Measurements from ENCODE around the gene ZC3H12A.
A peak's percentile ranks its signal among the peaks of the same experiment; 100 is the strongest.

Gene ZC3H12A

GRCh38 chr1:37479255-37480124 lies 5.1 kb downstream of the ZC3H12A start:
- no peak for DNase-seq

- DNase-seq: no peak
Observed at GRCh38 chr1:37480125-37480466, 5.7 kb downstream of the ZC3H12A start.

- no peak for DNase-seq
Observed at GRCh38 chr1:37480581-37481288, 6.4 kb downstream of the ZC3H12A start.

- DNase-seq: no peak
Observed at GRCh38 chr1:37481289-37482003, 7.1 kb downstream of the ZC3H12A start.

GRCh38 chr1:37482004-37482785 lies 7.8 kb downstream of the ZC3H12A start:
- DNase-seq: no peak

GRCh38 chr1:37482796-37483744 lies 8.7 kb downstream of the ZC3H12A start:
- no peak for DNase-seq

GRCh38 chr1:37483785-37484184 lies 9.4 kb downstream of the ZC3H12A start:
- no peak for DNase-seq

GRCh38 chr1:37484325-37485051 lies 10.1 kb downstream of the ZC3H12A start:
- DNase-seq: no peak

GRCh38 chr1:37485902-37486679 lies 11.7 kb downstream of the ZC3H12A start:
- DNase-seq: no peak

- peak; percentile 31 for DNase-seq
Observed at GRCh38 chr1:37486680-37487618, 12.6 kb downstream of the ZC3H12A start.

GRCh38 chr1:37487619-37487984 lies 13.2 kb downstream of the ZC3H12A start:
- no peak for DNase-seq

GRCh38 chr1:37493336-37494098 lies 19.1 kb downstream of the ZC3H12A start:
- DNase-seq: no peak

GRCh38 chr1:37495875-37496274 lies 21.5 kb downstream of the ZC3H12A start:
- DNase-seq: no peak

GRCh38 chr1:37497832-37498231 lies 23.5 kb downstream of the ZC3H12A start:
- DNase-seq: peak; percentile 91

GRCh38 chr1:37498872-37499617 lies 24.7 kb downstream of the ZC3H12A start:
- DNase-seq: peak; percentile 63

- no peak for DNase-seq
Observed at GRCh38 chr1:37501661-37502060, 27.3 kb downstream of the ZC3H12A start.

- DNase-seq: no peak
Observed at GRCh38 chr1:37502104-37502503, 27.7 kb downstream of the ZC3H12A start.

All from NCI-H1092 (cell line).